DOHH2 (cell line): ENCODE measurements around the gene LUC7L3.

ENCODE experiments used
- H3F3A ChIP-seq: fragments of 200-600 bp; sonication (generic), shearing (Covaris generic); 2 replicates; pipeline ENCODE4 v1.6.0; 2016; ENCODE audit warnings: antibody characterized with exemption, mild to moderate bottlenecking; ENCODE audit not compliant: control insufficient read depth, insufficient read depth
- H3K27ac ChIP-seq: fragments of 200-600 bp; sonication (generic); 2 replicates; pipeline ENCODE4 v1.5.1; 2014; ENCODE audit warnings: low read depth, mild to moderate bottlenecking, low read length, moderate library complexity
- H3K27me3 ChIP-seq: fragments of 200-600 bp; sonication (generic); 2 replicates; pipeline ENCODE4 v1.6.1; 2014; ENCODE audit warnings: mild to moderate bottlenecking, low read length, mixed read lengths; ENCODE audit not compliant: control insufficient read depth
- H3K36me3 ChIP-seq: fragments of 200-600 bp; sonication (generic); 2 replicates; pipeline ENCODE4 v1.6.1; 2014; ENCODE audit warnings: mild to moderate bottlenecking, low read length, moderate library complexity, mixed read lengths; ENCODE audit not compliant: control insufficient read depth
- H3K4me1 ChIP-seq: fragments of 200-600 bp; sonication (generic); 2 replicates; pipeline ENCODE4 v1.6.1; 2014; ENCODE audit warnings: mild to moderate bottlenecking, low read length, mixed read lengths; ENCODE audit not compliant: control insufficient read depth
- H3K4me2 ChIP-seq: fragments of 200-600 bp; sonication (generic); 2 replicates; pipeline ENCODE4 v1.6.0; 2014; ENCODE audit warnings: mild to moderate bottlenecking, low read length, moderate library complexity
- H3K4me3 ChIP-seq: fragments of 200-600 bp; sonication (generic); 2 replicates; pipeline ENCODE4 v1.5.1; 2014; ENCODE audit warnings: mild to moderate bottlenecking, low read length, mixed read lengths
- H3K79me2 ChIP-seq: fragments of 200-600 bp; sonication (generic); 2 replicates; pipeline ENCODE4 v1.6.1; 2014; ENCODE audit warnings: mild to moderate bottlenecking, low read length, mixed read lengths; ENCODE audit not compliant: control insufficient read depth
- H3K9me2 ChIP-seq: fragments of 200-600 bp; sonication (generic); replicated peaks from 2 replicates; pipeline ENCODE4 v1.6.1; 2014; ENCODE audit warnings: mild to moderate bottlenecking, low read length, mixed read lengths; ENCODE audit not compliant: control insufficient read depth
- H3K9me3 ChIP-seq: fragments of 200-600 bp; sonication (generic); 2 replicates; pipeline ENCODE4 v1.6.1; 2014; ENCODE audit warnings: antibody characterized with exemption, low read length, mixed read lengths; ENCODE audit not compliant: control insufficient read depth, insufficient read depth
- H4K20me1 ChIP-seq: fragments of 200-600 bp; sonication (generic); 2 replicates; pipeline ENCODE4 v1.6.0; 2014; ENCODE audit warnings: low read depth, mild to moderate bottlenecking, antibody characterized with exemption, low read length, moderate library complexity; ENCODE audit not compliant: control insufficient read depth, insufficient read depth
- CTCF ChIP-seq: fragments of 200-600 bp; sonication (generic); IDR thresholded peaks from one replicate; pipeline ENCODE4 v1.5.1; 2014; ENCODE audit warnings: antibody characterized with exemption, mild to moderate bottlenecking, low read depth, low read length; ENCODE audit not compliant: poor library complexity, severe bottlenecking
- EZH2phosphoT487 ChIP-seq: fragments of 200-600 bp; sonication (generic); IDR thresholded peaks from 2 replicates; pipeline ENCODE4 v1.6.1; 2017; ENCODE audit warnings: borderline replicate concordance, mild to moderate bottlenecking, antibody characterized with exemption, low read length, moderate library complexity, mixed read lengths

The LUC7L3 gene

DNA sequence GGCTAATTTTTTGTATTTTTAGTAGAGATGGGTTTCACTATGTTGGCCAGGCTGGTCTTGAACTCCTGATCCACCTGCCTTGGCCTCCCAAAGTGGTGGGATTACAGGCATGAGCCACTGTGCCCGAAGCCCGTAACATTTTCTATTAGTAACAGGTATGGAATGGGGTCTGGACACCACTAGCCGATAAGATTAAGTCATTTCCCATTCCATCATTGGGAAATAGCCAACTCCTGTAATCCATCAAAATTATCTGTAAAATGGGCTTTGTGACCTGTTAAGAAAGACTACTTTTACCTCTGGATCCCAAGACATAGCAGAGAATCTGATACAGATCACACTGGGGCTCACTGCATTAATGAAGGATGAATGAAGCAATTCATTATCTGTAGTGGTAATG lies 3.9 kb upstream of the LUC7L3 start:
- TF ChIP-seq EZH2phosphoT487 (no peak), CTCF (no peak)
- no peaks in the 10 kb centered on the region for H3K9me2 ChIP-seq
- H3K4me1 ChIP-seq: peaks cover 9% of the 10 kb centered on the region
- H4K20me1 ChIP-seq: peaks cover 3% of the 10 kb centered on the region
- H3K36me3 ChIP-seq: peaks cover 8% of the 10 kb centered on the region
- no peak overlapping the region for H3K27ac ChIP-seq
- no peak overlapping the region for H3K4me3 ChIP-seq
- peaks cover 2% of the 10 kb centered on the region for H3F3A ChIP-seq
- no peaks in the 10 kb centered on the region for H3K27me3 ChIP-seq
- no peak overlapping the region for H3K4me2 ChIP-seq
- H3K79me2 ChIP-seq: peaks cover 18% of the 10 kb centered on the region
- H3K9me3 ChIP-seq: no peaks in the 10 kb centered on the region

DNA sequence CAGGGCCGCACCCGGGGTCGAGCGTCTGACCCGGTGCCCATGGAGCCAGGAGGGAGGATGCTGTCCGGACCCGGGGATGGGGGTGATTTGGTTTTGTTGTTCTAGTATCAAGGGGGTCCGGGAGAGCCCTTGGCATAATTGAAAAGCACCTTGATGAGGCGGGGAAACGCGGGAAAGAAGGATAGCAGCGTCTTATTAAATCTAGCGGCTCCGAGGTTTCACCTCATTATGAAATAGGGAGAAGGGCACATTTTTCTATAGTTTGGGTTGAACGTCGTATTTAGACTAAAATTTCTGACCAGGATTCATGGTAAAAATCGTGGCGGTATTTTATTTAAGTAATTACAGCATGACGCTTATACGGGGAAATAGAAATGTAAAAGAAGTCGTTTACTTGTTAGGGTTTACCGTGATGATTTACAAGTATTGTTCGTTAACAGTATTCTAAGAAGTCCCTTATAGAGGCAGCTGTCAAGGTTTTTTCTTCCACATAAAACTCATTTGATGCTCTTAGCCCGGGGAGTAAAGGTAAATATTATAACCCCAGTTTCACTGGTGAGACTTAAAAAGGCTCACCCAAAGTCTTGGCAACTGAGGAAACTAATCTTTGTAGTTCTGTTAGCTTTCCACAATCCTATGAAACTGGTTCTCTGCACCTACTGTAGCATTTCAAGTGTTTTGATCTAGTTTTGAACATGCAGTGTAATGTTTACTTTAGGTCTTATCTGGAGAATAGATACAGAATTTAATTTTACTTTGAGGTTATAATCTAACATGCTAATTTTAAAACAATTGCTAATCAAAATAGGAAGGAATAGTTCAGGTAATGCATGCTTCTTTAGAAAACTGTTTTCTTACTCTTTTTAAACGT lies 756 bp downstream of the LUC7L3 start:
- Histone ChIP-seq H3K9me2 (no peaks in the 10 kb centered on the region), H3K79me2 (peaks cover 64% of the 10 kb centered on the region), H3K27ac (peak overlapping the region; percentile 64), H3K4me3 (peak overlapping the region; percentile 82), H4K20me1 (peaks cover 40% of the 10 kb centered on the region), H3F3A (no peaks in the 10 kb centered on the region), H3K36me3 (peaks cover 50% of the 10 kb centered on the region), H3K9me3 (no peaks in the 10 kb centered on the region), H3K27me3 (no peaks in the 10 kb centered on the region), H3K4me1 (peaks cover 33% of the 10 kb centered on the region), H3K4me2 (peak overlapping the region; percentile 86)
- TF ChIP-seq CTCF (no peak), EZH2phosphoT487 (no peak)

DNA sequence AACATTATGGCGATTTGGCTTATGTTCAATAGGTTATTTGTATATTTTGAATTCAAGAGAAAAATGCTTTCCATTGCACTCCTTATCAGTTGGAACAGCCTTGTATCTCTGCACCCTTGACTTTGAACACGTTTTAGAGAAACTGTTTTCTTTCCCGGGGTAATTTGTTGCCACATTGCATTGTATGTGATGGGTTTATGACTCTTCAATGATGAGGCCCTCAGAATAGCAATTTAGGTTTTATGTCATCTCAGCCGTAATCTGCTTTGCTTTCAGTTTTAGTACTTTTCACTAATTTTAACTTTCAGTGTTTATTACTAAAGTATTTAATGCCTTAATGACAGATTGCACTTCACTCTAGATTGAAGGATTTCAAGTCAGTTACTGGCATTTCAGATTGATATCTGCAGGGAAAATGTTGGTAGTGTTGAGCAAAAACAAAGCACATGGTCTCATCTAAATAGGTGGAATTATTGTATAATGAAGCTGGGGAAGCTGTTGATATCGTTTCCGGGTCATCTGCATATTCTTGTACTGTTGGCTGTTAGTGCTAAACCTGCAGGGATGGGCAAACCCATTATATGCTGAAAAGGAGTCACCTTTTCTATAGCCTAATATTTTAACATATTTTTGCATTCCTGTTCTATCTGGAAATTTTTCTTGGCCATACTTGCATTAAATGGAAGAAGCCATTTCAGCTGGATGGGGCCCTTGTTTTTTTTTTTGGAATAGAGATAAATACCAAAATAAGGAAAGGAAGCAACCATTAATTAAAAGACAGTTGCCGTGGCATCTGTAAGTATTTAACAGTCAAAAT lies 2.0 kb downstream of the LUC7L3 start:
- no peaks in the 10 kb centered on the region for H3K27me3 ChIP-seq
- H3K9me2 ChIP-seq: no peaks in the 10 kb centered on the region
- peaks cover 48% of the 10 kb centered on the region for H4K20me1 ChIP-seq
- H3K4me2 ChIP-seq: peak overlapping the region; percentile 86
- peaks cover 62% of the 10 kb centered on the region for H3K36me3 ChIP-seq
- peak overlapping the region; percentile 82 for H3K4me3 ChIP-seq
- H3F3A ChIP-seq: no peaks in the 10 kb centered on the region
- peaks cover 39% of the 10 kb centered on the region for H3K4me1 ChIP-seq
- no peak for TF ChIP-seq EZH2phosphoT487
- TF ChIP-seq CTCF: no peak
- 0 out of 2 replicates have a peak overlapping the region, but pooled peaks have one; percentile 9 for H3K27ac ChIP-seq
- H3K9me3 ChIP-seq: no peaks in the 10 kb centered on the region
- H3K79me2 ChIP-seq: peaks cover 77% of the 10 kb centered on the region
